ENCODE data around the gene KCNC3.

Gene KCNC3

DNA sequence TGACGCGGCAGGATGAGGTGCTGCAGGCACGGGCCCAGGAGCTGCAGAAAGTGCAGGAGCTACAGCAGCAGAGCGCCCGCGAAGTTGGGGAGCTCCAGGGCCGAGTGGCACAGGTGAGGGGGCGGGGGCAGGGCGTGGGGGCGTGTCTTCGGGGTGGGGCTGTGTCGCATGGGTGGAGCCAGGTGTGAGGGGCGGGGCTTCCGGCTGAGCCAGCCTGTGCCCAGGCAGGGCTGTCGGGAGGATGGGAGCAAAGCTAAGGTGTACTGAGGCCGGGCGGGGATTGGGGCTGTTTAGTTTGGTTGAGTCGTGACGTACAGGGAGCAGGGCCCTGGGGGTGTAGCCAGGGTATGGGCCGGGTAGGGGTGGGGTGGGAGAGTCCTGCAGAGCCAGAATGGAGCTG is 62.3 kb downstream of the KCNC3 start:
- CTCF ChIA-PET: no interaction called here
- no peak overlapping the region for H3K4me3 ChIP-seq (ENCODE audit: low read depth, low read length)
- POLR2A ChIA-PET: interaction anchor here (0.7 kb wide), 1 partner anchor 25 kb away, joined by 3 read pairs; no protein-coding TSS in a partner anchor
- peaks cover 0 to 6% of the 10 kb centered on the region in 2 experiments; a peak in 2 of 3 replicates for H3K36me3 ChIP-seq (ENCODE audit: control insufficient read depth in 2 of 2, insufficient read depth in 1 of 2, low read length in 2 of 2)
- no peaks in the 10 kb centered on the region for H3K4me1 ChIP-seq (ENCODE audit: control insufficient read depth, insufficient read depth, low read length)
- no peak for TF ChIP-seq ZNF202 (tag by site-specific recombination; IDR thresholded peaks at IDR 0.05; ENCODE audit: borderline replicate concordance)
- TF ChIP-seq KLF8 (tag by site-specific recombination; IDR thresholded peaks at IDR 0.05): peak; percentile 56; the same call in 1 of the 2 replicates
- TF ChIP-seq KLF1 (tag by site-specific recombination; IDR thresholded peaks at IDR 0.05): peak; percentile 52
- TF ChIP-seq ZNF670 (tag by site-specific recombination; IDR thresholded peaks at IDR 0.05; ENCODE audit: low read depth): no peak
- no peak for TF ChIP-seq ZBTB8A (tag by site-specific recombination; IDR thresholded peaks at IDR 0.05)
- TF ChIP-seq ZNF10 (tag by site-specific recombination; IDR thresholded peaks at IDR 0.05): no peak
- no peak for TF ChIP-seq HOXA7 (CRISPR knock-in tag; IDR thresholded peaks at IDR 0.05; ENCODE audit: borderline replicate concordance)
- no peak for TF ChIP-seq ZNF184 (tag by site-specific recombination; IDR thresholded peaks at IDR 0.05)
- no peak for TF ChIP-seq ZNF488 (tag by site-specific recombination; IDR thresholded peaks at IDR 0.05)
- no peak for TF ChIP-seq IKZF3 (tag by site-specific recombination; IDR thresholded peaks at IDR 0.05)
- TF ChIP-seq ZNF621 (tag by site-specific recombination; IDR thresholded peaks at IDR 0.05): no peak
- no peak for TF ChIP-seq ZNF555 (tag by site-specific recombination; conservative IDR thresholded peaks at IDR 0.05)
- TF ChIP-seq ZNF776 (tag by site-specific recombination; IDR thresholded peaks at IDR 0.05; ENCODE audit: borderline replicate concordance): no peak
- no peak for TF ChIP-seq ZNF596 (tag by site-specific recombination; IDR thresholded peaks at IDR 0.05)
- TF ChIP-seq SALL2 (tag by site-specific recombination; IDR thresholded peaks at IDR 0.05; ENCODE audit: borderline replicate concordance): no peak
- no peak for TF ChIP-seq ZNF174 (tag by site-specific recombination; IDR thresholded peaks at IDR 0.05)
- no peak for TF ChIP-seq ZFP69B (tag by site-specific recombination; IDR thresholded peaks at IDR 0.05)
- no peaks in the 10 kb centered on the region for H3K9me3 ChIP-seq (ENCODE audit: control insufficient read depth, insufficient read depth, low read depth, low read length)
- H3K27ac ChIP-seq (ENCODE audit: extremely low read depth, low read depth, low read length): no peak overlapping the region

- POLR2A ChIA-PET: no interaction called here
- TF ChIP-seq, protein P1, sequence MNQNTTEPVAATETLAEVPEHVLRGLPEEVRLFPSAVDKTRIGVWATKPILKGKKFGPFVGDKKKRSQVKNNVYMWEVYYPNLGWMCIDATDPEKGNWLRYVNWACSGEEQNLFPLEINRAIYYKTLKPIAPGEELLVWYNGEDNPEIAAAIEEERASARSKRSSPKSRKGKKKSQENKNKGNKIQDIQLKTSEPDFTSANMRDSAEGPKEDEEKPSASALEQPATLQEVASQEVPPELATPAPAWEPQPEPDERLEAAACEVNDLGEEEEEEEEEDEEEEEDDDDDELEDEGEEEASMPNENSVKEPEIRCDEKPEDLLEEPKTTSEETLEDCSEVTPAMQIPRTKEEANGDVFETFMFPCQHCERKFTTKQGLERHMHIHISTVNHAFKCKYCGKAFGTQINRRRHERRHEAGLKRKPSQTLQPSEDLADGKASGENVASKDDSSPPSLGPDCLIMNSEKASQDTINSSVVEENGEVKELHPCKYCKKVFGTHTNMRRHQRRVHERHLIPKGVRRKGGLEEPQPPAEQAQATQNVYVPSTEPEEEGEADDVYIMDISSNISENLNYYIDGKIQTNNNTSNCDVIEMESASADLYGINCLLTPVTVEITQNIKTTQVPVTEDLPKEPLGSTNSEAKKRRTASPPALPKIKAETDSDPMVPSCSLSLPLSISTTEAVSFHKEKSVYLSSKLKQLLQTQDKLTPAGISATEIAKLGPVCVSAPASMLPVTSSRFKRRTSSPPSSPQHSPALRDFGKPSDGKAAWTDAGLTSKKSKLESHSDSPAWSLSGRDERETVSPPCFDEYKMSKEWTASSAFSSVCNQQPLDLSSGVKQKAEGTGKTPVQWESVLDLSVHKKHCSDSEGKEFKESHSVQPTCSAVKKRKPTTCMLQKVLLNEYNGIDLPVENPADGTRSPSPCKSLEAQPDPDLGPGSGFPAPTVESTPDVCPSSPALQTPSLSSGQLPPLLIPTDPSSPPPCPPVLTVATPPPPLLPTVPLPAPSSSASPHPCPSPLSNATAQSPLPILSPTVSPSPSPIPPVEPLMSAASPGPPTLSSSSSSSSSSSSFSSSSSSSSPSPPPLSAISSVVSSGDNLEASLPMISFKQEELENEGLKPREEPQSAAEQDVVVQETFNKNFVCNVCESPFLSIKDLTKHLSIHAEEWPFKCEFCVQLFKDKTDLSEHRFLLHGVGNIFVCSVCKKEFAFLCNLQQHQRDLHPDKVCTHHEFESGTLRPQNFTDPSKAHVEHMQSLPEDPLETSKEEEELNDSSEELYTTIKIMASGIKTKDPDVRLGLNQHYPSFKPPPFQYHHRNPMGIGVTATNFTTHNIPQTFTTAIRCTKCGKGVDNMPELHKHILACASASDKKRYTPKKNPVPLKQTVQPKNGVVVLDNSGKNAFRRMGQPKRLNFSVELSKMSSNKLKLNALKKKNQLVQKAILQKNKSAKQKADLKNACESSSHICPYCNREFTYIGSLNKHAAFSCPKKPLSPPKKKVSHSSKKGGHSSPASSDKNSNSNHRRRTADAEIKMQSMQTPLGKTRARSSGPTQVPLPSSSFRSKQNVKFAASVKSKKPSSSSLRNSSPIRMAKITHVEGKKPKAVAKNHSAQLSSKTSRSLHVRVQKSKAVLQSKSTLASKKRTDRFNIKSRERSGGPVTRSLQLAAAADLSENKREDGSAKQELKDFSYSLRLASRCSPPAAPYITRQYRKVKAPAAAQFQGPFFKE (tag by site-specific recombination; IDR thresholded peaks at IDR 0.05; ENCODE audit: borderline replicate concordance): no peak
- TF ChIP-seq BCL11A (tag by site-specific recombination; IDR thresholded peaks at IDR 0.05; ENCODE audit: low read depth) (no peak), ZNF16 (tag by site-specific recombination; IDR thresholded peaks at IDR 0.05; ENCODE audit: low read depth) (no peak), ZNF292 (tag by site-specific recombination; IDR thresholded peaks at IDR 0.05; ENCODE audit: borderline replicate concordance, low read depth) (no peak), ZNF645 (tag by site-specific recombination; IDR thresholded peaks at IDR 0.05) (no peak), ZNF221 (tag by site-specific recombination; IDR thresholded peaks at IDR 0.05; ENCODE audit: borderline replicate concordance) (no peak), KLF10 (tag by site-specific recombination; IDR thresholded peaks at IDR 0.05) (no peak), ZNF311 (tag by site-specific recombination; IDR thresholded peaks at IDR 0.05; ENCODE audit: borderline replicate concordance) (no peak), ZNF610 (tag by site-specific recombination; IDR thresholded peaks at IDR 0.05; ENCODE audit: borderline replicate concordance) (no peak), KLF1 (tag by site-specific recombination; IDR thresholded peaks at IDR 0.05) (no peak)
Observed at GRCh38 chr19:50266041-50266440, 63.1 kb downstream of the KCNC3 start.

More at GRCh38 chr19:50266041-50266440, 63.1 kb downstream of the KCNC3 start:
- H3K36me3 ChIP-seq (ENCODE audit: control insufficient read depth in 2 of 2, insufficient read depth in 1 of 2, low read length in 2 of 2): peaks cover 0 to 6% of the 10 kb centered on the region in 2 experiments; a peak in 2 of 3 replicates
- no peak overlapping the region for H3K4me3 ChIP-seq (ENCODE audit: low read depth, low read length)
- H3K9me3 ChIP-seq (ENCODE audit: control insufficient read depth, insufficient read depth, low read depth, low read length): no peaks in the 10 kb centered on the region
- H3K27ac ChIP-seq (ENCODE audit: extremely low read depth, low read depth, low read length): no peak overlapping the region
- CTCF ChIA-PET: interaction anchor here (0.6 kb wide), 1 partner anchor 278 kb away, joined by 3 read pairs; no protein-coding TSS in a partner anchor
- H3K4me1 ChIP-seq (ENCODE audit: control insufficient read depth, insufficient read depth, low read length): no peaks in the 10 kb centered on the region

Data from HEK293 (cell line).